GM19438 (cell line): Measurements from ENCODE around the gene ABCF1.
"Not testable (repeated sequence)": the region's sequence is repeated elsewhere in the genome, so short reads cannot be mapped to it uniquely, and the experiment has no call there.

ENCODE experiments used
- ATAC-seq: cut with Tn5 transposase; IDR thresholded peaks from one replicate; pipeline ENCODE4 v1.9.1; 2021; ENCODE audit warnings: low read depth; ENCODE audit not compliant: unreplicated experiment

ABCF1 gene

GRCh38 chr6:30571075-30571761 lies at the start of gene ABCF1:
TSS of gene ABCF1 (plus strand) at chr6:30571442. CDS start at chr6:30571488, 46 bp downstream.
- ATAC-seq, result peak; percentile 84

DNA sequence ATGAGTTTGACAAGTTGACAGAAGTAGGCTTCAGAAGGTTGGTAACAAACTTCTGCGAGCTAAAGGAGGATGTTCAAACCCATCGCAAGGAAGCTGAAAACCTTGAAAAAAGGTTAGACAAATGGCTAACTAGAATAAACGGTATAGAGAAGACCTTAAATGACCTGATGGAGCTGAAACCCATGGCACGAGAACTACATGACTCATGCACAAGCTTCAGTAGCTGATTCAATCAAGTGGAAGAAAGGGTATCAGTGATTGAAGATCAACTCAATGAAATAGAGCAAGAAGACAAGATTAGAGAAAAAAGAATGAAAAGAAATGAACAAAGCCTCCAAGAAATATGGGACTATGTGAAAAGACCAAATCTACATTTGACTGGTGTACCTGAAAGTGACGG lies 49.3 kb upstream of the ABCF1 start:
- not testable (repeated sequence) for ATAC-seq

GRCh38 chr6:30526444-30526843 lies 44.8 kb upstream of the ABCF1 start:
- ATAC-seq, result not testable (repeated sequence)

DNA sequence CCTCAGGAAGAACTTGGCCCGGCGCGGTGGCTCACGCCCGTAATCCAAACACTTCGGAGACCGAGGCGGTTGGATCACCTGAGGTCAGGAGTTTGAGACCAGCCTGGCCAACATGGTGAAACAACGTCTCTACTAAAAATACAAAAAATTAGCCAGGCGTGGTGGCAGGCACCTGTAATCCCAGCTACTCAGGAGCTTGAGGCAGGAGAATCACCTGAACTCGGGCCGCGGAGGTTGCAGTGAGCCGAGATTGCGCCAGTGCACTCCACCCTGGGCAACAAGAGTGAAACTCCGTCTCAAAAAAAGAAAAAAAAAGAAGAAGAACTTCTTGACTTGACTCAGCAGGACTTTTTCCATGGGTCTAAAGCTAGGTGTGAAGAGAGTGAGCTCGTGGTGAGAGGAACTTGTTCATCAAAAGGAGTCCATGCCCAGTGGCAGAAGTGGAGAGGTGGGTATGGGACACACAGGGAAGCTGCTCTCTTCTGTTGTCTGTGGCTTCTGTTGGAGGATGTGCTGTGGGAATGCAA lies 41.8 kb upstream of the ABCF1 start:
- not testable (repeated sequence) for ATAC-seq

GRCh38 chr6:30530014-30530413 lies 41.2 kb upstream of the ABCF1 start:
- no peak for ATAC-seq

GRCh38 chr6:30533460-30534294 lies 37.6 kb upstream of the ABCF1 start:
- ATAC-seq, result no peak

GRCh38 chr6:30537931-30538330 lies 33.3 kb upstream of the ABCF1 start:
- ATAC-seq, result no peak

GRCh38 chr6:30541515-30542403 lies 29.5 kb upstream of the ABCF1 start:
- ATAC-seq, result no peak

- no peak for ATAC-seq
Measured at GRCh38 chr6:30542404-30542725, 28.9 kb upstream of the ABCF1 start.

GRCh38 chr6:30542915-30543314 lies 28.3 kb upstream of the ABCF1 start:
- ATAC-seq, result no peak

GRCh38 chr6:30543821-30544220 lies 27.4 kb upstream of the ABCF1 start:
- no peak for ATAC-seq

GRCh38 chr6:30544666-30545272 lies 26.5 kb upstream of the ABCF1 start:
- no peak for ATAC-seq

DNA sequence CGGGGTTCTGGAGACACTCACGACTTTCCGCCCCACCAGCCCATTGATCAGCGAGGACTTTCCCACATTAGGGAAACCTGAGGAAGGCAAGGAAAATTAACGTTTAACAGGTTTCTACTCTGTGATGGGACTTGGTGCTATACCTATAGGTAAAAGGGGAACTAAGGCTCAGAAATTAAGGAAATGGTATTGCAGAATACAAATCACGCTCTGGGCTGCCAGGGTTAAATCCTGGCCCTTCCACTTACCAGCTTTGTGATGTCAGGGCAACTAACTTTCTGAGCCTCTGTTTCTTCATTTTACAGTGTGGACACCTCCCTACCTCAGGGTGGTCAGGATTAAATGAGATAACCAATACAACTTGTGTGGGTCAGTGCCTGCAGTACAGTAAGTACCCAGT lies 23.8 kb upstream of the ABCF1 start:
- no peak for ATAC-seq

- no peak for ATAC-seq
Measured at GRCh38 chr6:30548375-30548774, 22.9 kb upstream of the ABCF1 start.

DNA sequence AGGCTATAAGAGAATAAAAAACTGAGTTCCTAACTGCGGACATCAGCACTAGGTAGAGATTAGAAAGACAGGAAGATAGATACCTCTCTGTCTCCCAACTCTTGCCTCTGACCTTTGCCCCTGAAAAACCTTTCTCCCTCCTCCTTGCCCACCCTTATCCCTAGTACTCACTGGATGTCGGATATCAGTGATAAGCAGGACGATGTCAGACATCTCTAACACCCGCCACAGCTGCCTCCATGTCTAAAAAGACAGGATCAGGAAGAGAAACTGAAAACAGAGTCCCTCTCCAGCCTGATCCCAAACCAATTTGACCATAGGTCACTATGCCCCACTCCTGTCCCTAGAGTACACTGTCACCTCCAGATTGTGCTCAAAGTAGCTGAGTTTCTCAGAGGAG lies 16.8 kb upstream of the ABCF1 start:
- no peak for ATAC-seq

- no peak for ATAC-seq
Measured at GRCh38 chr6:30554962-30555815, 16.1 kb upstream of the ABCF1 start.

GRCh38 chr6:30555816-30556065 lies 15.5 kb upstream of the ABCF1 start:
- no peak for ATAC-seq

- peak; percentile 79 for ATAC-seq
Measured at GRCh38 chr6:30556066-30556905, 15.0 kb upstream of the ABCF1 start, which contains the start of gene GNL1. TSS of gene GNL1 (minus strand) at chr6:30556489. CDS start at chr6:30556203, 286 bp downstream.
